ENCODE data around the gene MRPS25. TPM values are rescaled to one million over a fixed set of nuclear protein-coding genes. Genes with fewer than 3 reads are reported as not detected.

Gene MRPS25
- total and polyA plus RNA-seq, 2 donors (not counting 3 experiments of a cell fraction or from before 2014, with no cell fraction given) = 32.5 to 68.7 TPM

GRCh38 chr3:15110206-15110605 lies 45.1 kb upstream of the MRPS25 start:
- ChIA-PET CTCF (interaction anchor here (1.3 to 2.7 kb wide), 3 partner anchors 9 to 295 kb away, joined by 4 to 17 read pairs (median 4); no protein-coding TSS in a partner anchor), POLR2A (no interaction called here)
- H3K27ac ChIP-seq (ENCODE audit: insufficient read depth, low read depth, low read length) = no peak overlapping the region
- no peak for FAIRE-seq
- no peaks in the 10 kb centered on the region for H3K9me1 ChIP-seq (replicated peaks; ENCODE audit: control insufficient read depth, extremely low read depth, insufficient read depth, low read length)
- no peak for TF ChIP-seq EZH2 (IDR thresholded peaks at IDR 0.05; ENCODE audit: borderline replicate concordance, low read depth, low read length, severe bottlenecking)
- TF ChIP-seq FOS (IDR thresholded peaks at IDR 0.05; ENCODE audit: borderline replicate concordance, insufficient read depth, low read length) = no peak
- TF ChIP-seq GATA2 (IDR thresholded peaks at IDR 0.05; ENCODE audit: insufficient read depth, insufficient read length, low read depth, low read length) = no peak
- TF ChIP-seq, protein P1, sequence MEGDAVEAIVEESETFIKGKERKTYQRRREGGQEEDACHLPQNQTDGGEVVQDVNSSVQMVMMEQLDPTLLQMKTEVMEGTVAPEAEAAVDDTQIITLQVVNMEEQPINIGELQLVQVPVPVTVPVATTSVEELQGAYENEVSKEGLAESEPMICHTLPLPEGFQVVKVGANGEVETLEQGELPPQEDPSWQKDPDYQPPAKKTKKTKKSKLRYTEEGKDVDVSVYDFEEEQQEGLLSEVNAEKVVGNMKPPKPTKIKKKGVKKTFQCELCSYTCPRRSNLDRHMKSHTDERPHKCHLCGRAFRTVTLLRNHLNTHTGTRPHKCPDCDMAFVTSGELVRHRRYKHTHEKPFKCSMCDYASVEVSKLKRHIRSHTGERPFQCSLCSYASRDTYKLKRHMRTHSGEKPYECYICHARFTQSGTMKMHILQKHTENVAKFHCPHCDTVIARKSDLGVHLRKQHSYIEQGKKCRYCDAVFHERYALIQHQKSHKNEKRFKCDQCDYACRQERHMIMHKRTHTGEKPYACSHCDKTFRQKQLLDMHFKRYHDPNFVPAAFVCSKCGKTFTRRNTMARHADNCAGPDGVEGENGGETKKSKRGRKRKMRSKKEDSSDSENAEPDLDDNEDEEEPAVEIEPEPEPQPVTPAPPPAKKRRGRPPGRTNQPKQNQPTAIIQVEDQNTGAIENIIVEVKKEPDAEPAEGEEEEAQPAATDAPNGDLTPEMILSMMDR (IDR thresholded peaks at IDR 0.05; ENCODE audit: extremely low read depth in 1 of 2, insufficient read depth in 1 of 2, low read depth in 1 of 2, low read length in 2 of 2) = no peak
- TF ChIP-seq, protein P2, sequence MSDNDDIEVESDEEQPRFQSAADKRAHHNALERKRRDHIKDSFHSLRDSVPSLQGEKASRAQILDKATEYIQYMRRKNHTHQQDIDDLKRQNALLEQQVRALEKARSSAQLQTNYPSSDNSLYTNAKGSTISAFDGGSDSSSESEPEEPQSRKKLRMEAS (IDR thresholded peaks at IDR 0.05; ENCODE audit: insufficient read depth, insufficient read length) = no peak
- peaks cover 2 to 14% of the 10 kb centered on the region in 2 experiments for H3K27me3 ChIP-seq (ENCODE audit: control insufficient read depth in 2 of 2, insufficient read depth in 2 of 2, low read length in 2 of 2)
- DNase-seq (ENCODE audit: low read depth, low spot score) = no peak
- intact Hi-C loops (cut with micrococcal nuclease) = no loop called here
- H3K9ac ChIP-seq (replicated peaks; ENCODE audit: extremely low read depth, insufficient read depth, low read length) = no peak overlapping the region
- H3K4me1 ChIP-seq (ENCODE audit: control insufficient read depth, extremely low read depth, insufficient read depth, low read length) = no peaks in the 10 kb centered on the region
- dilution Hi-C loops (cut with MboI; ENCODE audit: extremely low pct_ligation_motif_present, low sequenced_read_pairs) = no loop called here
- BruUV-seq (replicated peaks) = no TSS peak
- no peak overlapping the region for H3K4me3 ChIP-seq (replicated peaks in 1 of 3; ENCODE audit: insufficient read depth in 1 of 3, low read depth in 1 of 3, low read length in 3 of 3)
- H4K20me1 ChIP-seq (replicated peaks; ENCODE audit: control insufficient read depth, extremely low read depth, insufficient read depth, low read length) = no peaks in the 10 kb centered on the region
- H3K79me2 ChIP-seq (ENCODE audit: control insufficient read depth, insufficient read depth, low read length) = no peaks in the 10 kb centered on the region
- no peaks in the 10 kb centered on the region for H3K9me3 ChIP-seq (replicated peaks; ENCODE audit: control insufficient read depth, insufficient read depth, low read length)
- H2AFZ ChIP-seq (ENCODE audit: low read depth, low read length) = no peak overlapping the region
- H3K4me2 ChIP-seq (ENCODE audit: insufficient read depth, low read length) = no peak overlapping the region
- H3K36me3 ChIP-seq (ENCODE audit: control insufficient read depth in 2 of 2, extremely low read depth in 1 of 2, insufficient read depth in 2 of 2, low read length in 2 of 2) = no peaks in the 10 kb centered on the region

Measured in endothelial cell of umbilical vein (primary cell).